SU-DHL-6 (cell line): ENCODE data around the gene FAM228B.

Source experiments
- H2AFZ ChIP-seq: fragments of 200-600 bp; sonication (generic); 2 replicates; pipeline ENCODE4 v1.6.1; 2014; ENCODE audit warnings: low read depth, mild to moderate bottlenecking, moderate library complexity, mixed read lengths, antibody characterized with exemption, low read length; ENCODE audit not compliant: severe bottlenecking
- H3F3A ChIP-seq: fragments of 200-600 bp; shearing (Covaris generic); 2 replicates; pipeline ENCODE4 v1.6.0; 2016; ENCODE audit warnings: antibody characterized with exemption, mild to moderate bottlenecking; ENCODE audit not compliant: insufficient read depth
- H3K27ac ChIP-seq: fragments of 200-600 bp; sonication (generic); 2 replicates; pipeline ENCODE4 v1.5.1; 2016; ENCODE audit warnings: low read depth, mild to moderate bottlenecking, low read length, moderate library complexity, mixed read lengths
- H3K27me3 ChIP-seq: fragments of 200-600 bp; sonication (generic), shearing (Covaris generic); 2 replicates; pipeline ENCODE4 v1.6.0; 2014; ENCODE audit warnings: mild to moderate bottlenecking, low read length
- H3K36me3 ChIP-seq: fragments of 200-600 bp; sonication (generic); 2 replicates; pipeline ENCODE4 v1.6.1; 2014; ENCODE audit warnings: mild to moderate bottlenecking, low read length, mixed read lengths
- H3K4me2 ChIP-seq: fragments of 300-600, 200-600 bp; shearing (Covaris generic), sonication (generic); 2 replicates; pipeline ENCODE4 v1.6.0; 2014; ENCODE audit warnings: low read length, low read depth, mild to moderate bottlenecking; ENCODE audit not compliant: poor library complexity, severe bottlenecking
- H3K4me3 ChIP-seq: fragments of 200-600 bp; sonication (generic); 2 replicates; pipeline ENCODE4 v1.5.1; 2014; ENCODE audit warnings: antibody characterized with exemption, low read length, mild to moderate bottlenecking, mixed read lengths; ENCODE audit not compliant: insufficient read depth, poor library complexity, severe bottlenecking
- H3K79me2 ChIP-seq: fragments of 200-600 bp; sonication (generic); 2 replicates; pipeline ENCODE4 v1.6.1; 2014; ENCODE audit warnings: mild to moderate bottlenecking, low read length, moderate library complexity; ENCODE audit not compliant: insufficient read depth
- H3K9ac ChIP-seq: fragments of 200-600 bp; sonication (generic); 2 replicates; pipeline ENCODE4 v1.7.0; 2014; ENCODE audit warnings: mild to moderate bottlenecking, low read length
- H3K9me2 ChIP-seq: fragments of 200-600 bp; sonication (generic); replicated peaks from 2 replicates; pipeline ENCODE4 v1.6.1; 2014; ENCODE audit warnings: low read length; ENCODE audit not compliant: insufficient read depth
- H3K9me3 ChIP-seq: fragments of 200-600 bp; sonication (generic); 2 replicates; pipeline ENCODE4 v1.6.1; 2014; ENCODE audit warnings: low read length, mixed read lengths; ENCODE audit not compliant: insufficient read depth
- H4K20me1 ChIP-seq: fragments of 200-600 bp; sonication (generic); 2 replicates; pipeline ENCODE4 v1.6.1; 2014; ENCODE audit warnings: low read depth, mild to moderate bottlenecking, antibody characterized with exemption, low read length, moderate library complexity, mixed read lengths
- CTCF ChIP-seq: fragments of 200-600 bp; sonication (generic); IDR thresholded peaks from one replicate; pipeline ENCODE4 v1.5.1; 2017; ENCODE audit warnings: antibody characterized with exemption, mild to moderate bottlenecking, low read length, moderate library complexity; ENCODE audit not compliant: insufficient read depth, poor library complexity, severe bottlenecking
- EZH2phosphoT487 ChIP-seq: fragments of 200-600 bp; sonication (generic), shearing (Covaris generic); conservative IDR thresholded peaks from 2 replicates; pipeline ENCODE4 v1.6.1; 2018; ENCODE audit warnings: mild to moderate bottlenecking, antibody characterized with exemption, low read length, moderate library complexity, mixed read lengths

The FAM228B gene

GRCh38 chr2:24162494-24162893, 39.2 kb downstream of the FAM228B start:
- no peaks in the 10 kb centered on the region for H3K9me2 ChIP-seq
- H3K79me2 ChIP-seq: no peaks in the 10 kb centered on the region
- H3K9me3 ChIP-seq: no peaks in the 10 kb centered on the region
- H3K36me3 ChIP-seq: no peaks in the 10 kb centered on the region
- no peak overlapping the region for H3K4me2 ChIP-seq
- no peaks in the 10 kb centered on the region for H3K27me3 ChIP-seq
- no peak overlapping the region for H3K27ac ChIP-seq
- H4K20me1 ChIP-seq: no peaks in the 10 kb centered on the region
- H2AFZ ChIP-seq: no peak overlapping the region
- no peaks in the 10 kb centered on the region for H3F3A ChIP-seq
- H3K4me3 ChIP-seq: no peak overlapping the region
- no peak for TF ChIP-seq CTCF
- H3K9ac ChIP-seq: no peak overlapping the region

GRCh38 chr2:24163186-24163585, 39.9 kb downstream of the FAM228B start:
- no peak overlapping the region for H3K27ac ChIP-seq
- H3F3A ChIP-seq: no peaks in the 10 kb centered on the region
- H4K20me1 ChIP-seq: no peaks in the 10 kb centered on the region
- no peaks in the 10 kb centered on the region for H3K9me2 ChIP-seq
- no peaks in the 10 kb centered on the region for H3K27me3 ChIP-seq
- TF ChIP-seq CTCF (no peak), EZH2phosphoT487 (no peak)
- H3K9ac ChIP-seq: no peak overlapping the region
- no peak overlapping the region for H2AFZ ChIP-seq
- no peaks in the 10 kb centered on the region for H3K79me2 ChIP-seq
- H3K4me3 ChIP-seq: no peak overlapping the region
- no peak overlapping the region for H3K4me2 ChIP-seq
- no peaks in the 10 kb centered on the region for H3K9me3 ChIP-seq
- no peaks in the 10 kb centered on the region for H3K36me3 ChIP-seq

- Histone ChIP-seq H3K4me2 (no peak overlapping the region), H3K9me2 (no peaks in the 10 kb centered on the region), H3K36me3 (no peaks in the 10 kb centered on the region), H4K20me1 (no peaks in the 10 kb centered on the region), H3K79me2 (no peaks in the 10 kb centered on the region), H3K9ac (no peak overlapping the region), H3K9me3 (no peaks in the 10 kb centered on the region), H3K27ac (no peak overlapping the region), H2AFZ (no peak overlapping the region), H3F3A (no peaks in the 10 kb centered on the region), H3K27me3 (no peaks in the 10 kb centered on the region), H3K4me3 (no peak overlapping the region)
- TF ChIP-seq EZH2phosphoT487 (no peak), CTCF (no peak)
These were observed 40.3 kb downstream of the FAM228B start for GRCh38 chr2:24163601-24164000.
